ENCODE results near the gene OR2T10. TPM values are rescaled to one million over a fixed set of nuclear protein-coding genes. Genes with fewer than 3 reads are reported as not detected.

The OR2T10 gene
- total RNA-seq, 1 donor, result not detected

Small RNA genes within 50 kb of the gene (small RNA-seq; reads per million reads assigned to genes)
- gene RF00019, result not detected

Other genes with a start within 250 kb of the OR2T10 start
- not detected for gene OR14C36, start 248.9 kb downstream of the OR2T10 start, total RNA-seq
- under 0.01 TPM for gene OR2T4, start 236.0 kb downstream of the OR2T10 start, total RNA-seq
- gene OR2T6, start 222.0 kb downstream of the OR2T10 start, total RNA-seq, result under 0.01 TPM
- under 0.01 TPM for gene OR2T1, start 194.7 kb downstream of the OR2T10 start, total RNA-seq
- under 0.01 TPM for gene OR2T2, start 152.1 kb downstream of the OR2T10 start, total RNA-seq
- under 0.01 TPM for gene OR2T3, start 124.3 kb downstream of the OR2T10 start, total RNA-seq
- not detected for gene OR2T5, start 109.1 kb downstream of the OR2T10 start, total RNA-seq
- gene OR2G6, start 89.6 kb downstream of the OR2T10 start, total RNA-seq, result not detected
- gene OR2T29, start 34.9 kb downstream of the OR2T10 start, total RNA-seq, result not detected
- gene OR2T34, start 22.9 kb downstream of the OR2T10 start, total RNA-seq, result under 0.01 TPM
- gene OR2T11, start 37.4 kb upstream of the OR2T10 start, total RNA-seq, result not detected
- not detected for gene OR2T35, start 47.6 kb upstream of the OR2T10 start, total RNA-seq
- gene OR2T27, start 57.8 kb upstream of the OR2T10 start, total RNA-seq, result not detected
- not detected for gene OR14I1, start 105.1 kb upstream of the OR2T10 start, total RNA-seq
- 0.54 TPM for gene LYPD8, start 158.1 kb upstream of the OR2T10 start, total RNA-seq
- gene SH3BP5L, start 228.2 kb upstream of the OR2T10 start, total RNA-seq, result 21.0 TPM
- gene ZNF672, start 240.5 kb upstream of the OR2T10 start, total RNA-seq, result 73.2 TPM

Measured in hematopoietic multipotent progenitor cell (in vitro differentiated cells).